Raji (cell line): ENCODE results near the gene SIRT5.

Experiments used
- POLR2A ChIP-seq: IDR thresholded peaks from 2 replicates; pipeline ENCODE4 v1.6.1; 2011; ENCODE audit warnings: low read depth, low read length, control low read depth; ENCODE audit not compliant: insufficient read depth

SIRT5 gene

GRCh38 chr6:13593103-13593502 lies 18.7 kb downstream of the SIRT5 start:
- TF ChIP-seq POLR2A = no peak

- no peak for TF ChIP-seq POLR2A
Measured at GRCh38 chr6:13593720-13594119, 19.3 kb downstream of the SIRT5 start.

- TF ChIP-seq POLR2A = no peak
Measured at GRCh38 chr6:13597073-13597472, 22.7 kb downstream of the SIRT5 start.

- TF ChIP-seq POLR2A = no peak
Measured at GRCh38 chr6:13600036-13600435, 25.6 kb downstream of the SIRT5 start.

- TF ChIP-seq POLR2A = no peak
Measured at GRCh38 chr6:13604135-13604534, 29.7 kb downstream of the SIRT5 start.

- no peak for TF ChIP-seq POLR2A
Measured at GRCh38 chr6:13604546-13605416, 30.4 kb downstream of the SIRT5 start.

GRCh38 chr6:13605634-13606033 lies 31.2 kb downstream of the SIRT5 start:
- no peak for TF ChIP-seq POLR2A

GRCh38 chr6:13611715-13612114 lies 37.3 kb downstream of the SIRT5 start:
- no peak for TF ChIP-seq POLR2A

GRCh38 chr6:13613029-13613594 lies 38.7 kb downstream of the SIRT5 start:
- peak; percentile 17; the same call in 1 of the 2 replicates for TF ChIP-seq POLR2A

- no peak for TF ChIP-seq POLR2A
Measured at GRCh38 chr6:13614126-13614925, 39.9 kb downstream of the SIRT5 start.

GRCh38 chr6:13614926-13615791 lies 40.8 kb downstream of the SIRT5 start, which contains the start of gene NOL7:
Gene NOL7 (plus strand): TSS chr6:13615335. CDS start chr6:13615359, 24 bp downstream.
- TF ChIP-seq POLR2A = peak; percentile 97

- no peak for TF ChIP-seq POLR2A
Measured at GRCh38 chr6:13615792-13616120, 41.4 kb downstream of the SIRT5 start.

- no peak for TF ChIP-seq POLR2A
Measured at GRCh38 chr6:13617066-13617465, 42.7 kb downstream of the SIRT5 start.

- 0 out of 2 replicates have a peak, but pooled peaks have one; percentile 11 for TF ChIP-seq POLR2A
Measured at GRCh38 chr6:13624871-13625288, 50.5 kb downstream of the SIRT5 start.

- TF ChIP-seq POLR2A = no peak
Measured at GRCh38 chr6:13629459-13630116, 55.2 kb downstream of the SIRT5 start.

- no peak for TF ChIP-seq POLR2A
Measured at GRCh38 chr6:13630499-13630898, 56.1 kb downstream of the SIRT5 start.
